SH-SY5Y (cell line): ENCODE measurements around the gene EN2.

Source experiments
- GATA2 ChIP-seq: IDR thresholded peaks from 2 replicates; pipeline ENCODE4 v1.6.1; 2011; ENCODE audit warnings: mild to moderate bottlenecking, low read depth, low read length
- GATA3 ChIP-seq: IDR thresholded peaks from 2 replicates; pipeline ENCODE4 v1.6.1; 2011; ENCODE audit warnings: low read depth, mild to moderate bottlenecking, low read length, moderate library complexity

Gene EN2

GRCh38 chr7:155453296-155454182, 4.4 kb upstream of the EN2 start:
- TF ChIP-seq GATA2 (no peak), GATA3 (no peak)

DNA sequence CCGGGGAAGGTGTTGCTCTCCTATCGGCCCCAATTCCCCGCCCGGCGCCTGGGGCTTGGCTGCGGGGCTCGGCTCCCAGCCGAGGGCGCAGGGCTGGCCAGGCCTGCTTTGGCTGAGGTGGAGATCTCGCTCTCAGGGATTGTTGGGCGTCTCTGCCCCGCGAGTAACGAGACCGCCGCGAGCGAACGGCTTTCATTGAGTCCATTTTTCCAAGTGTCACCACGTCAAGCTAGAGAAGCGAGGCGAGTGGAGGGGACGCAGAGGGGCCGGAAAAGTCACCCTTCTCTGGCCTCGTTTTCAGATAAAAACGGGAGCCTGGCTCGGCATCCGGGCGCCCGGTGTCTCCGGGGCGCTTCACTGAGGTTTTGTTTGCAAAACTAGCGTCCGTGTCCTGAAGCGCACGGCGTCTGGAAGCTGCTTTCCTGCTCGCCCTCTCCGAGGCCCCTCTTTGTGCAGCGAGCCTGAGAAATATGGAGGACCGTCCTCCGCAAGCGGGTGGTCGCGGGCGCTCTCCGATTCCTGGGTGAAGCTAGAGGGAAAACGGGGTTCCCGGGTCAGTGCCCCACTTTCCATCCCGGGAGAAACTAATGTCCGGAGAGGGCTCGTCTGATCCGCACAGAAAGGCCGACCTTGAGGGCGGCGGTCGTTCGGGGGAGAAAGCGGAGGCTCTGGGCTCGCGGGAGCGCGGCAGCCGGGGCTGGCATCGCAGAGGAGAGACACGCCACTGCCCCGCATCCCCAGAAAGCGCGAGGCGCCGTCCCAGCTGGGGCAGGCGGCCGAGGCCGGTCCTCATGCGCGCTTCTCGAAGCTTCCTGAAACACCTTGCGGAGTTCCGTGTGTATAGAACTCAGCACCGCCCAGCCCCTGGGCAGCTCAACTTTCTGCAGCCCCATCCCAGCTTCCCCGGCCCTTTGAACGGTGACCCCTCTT, 3.5 kb upstream of the EN2 start:
- TF ChIP-seq GATA3, result no peak
- TF ChIP-seq GATA2, result no peak

GRCh38 chr7:155455132-155455693, 2.7 kb upstream of the EN2 start:
- TF ChIP-seq GATA3, result no peak
- TF ChIP-seq GATA2, result no peak

DNA sequence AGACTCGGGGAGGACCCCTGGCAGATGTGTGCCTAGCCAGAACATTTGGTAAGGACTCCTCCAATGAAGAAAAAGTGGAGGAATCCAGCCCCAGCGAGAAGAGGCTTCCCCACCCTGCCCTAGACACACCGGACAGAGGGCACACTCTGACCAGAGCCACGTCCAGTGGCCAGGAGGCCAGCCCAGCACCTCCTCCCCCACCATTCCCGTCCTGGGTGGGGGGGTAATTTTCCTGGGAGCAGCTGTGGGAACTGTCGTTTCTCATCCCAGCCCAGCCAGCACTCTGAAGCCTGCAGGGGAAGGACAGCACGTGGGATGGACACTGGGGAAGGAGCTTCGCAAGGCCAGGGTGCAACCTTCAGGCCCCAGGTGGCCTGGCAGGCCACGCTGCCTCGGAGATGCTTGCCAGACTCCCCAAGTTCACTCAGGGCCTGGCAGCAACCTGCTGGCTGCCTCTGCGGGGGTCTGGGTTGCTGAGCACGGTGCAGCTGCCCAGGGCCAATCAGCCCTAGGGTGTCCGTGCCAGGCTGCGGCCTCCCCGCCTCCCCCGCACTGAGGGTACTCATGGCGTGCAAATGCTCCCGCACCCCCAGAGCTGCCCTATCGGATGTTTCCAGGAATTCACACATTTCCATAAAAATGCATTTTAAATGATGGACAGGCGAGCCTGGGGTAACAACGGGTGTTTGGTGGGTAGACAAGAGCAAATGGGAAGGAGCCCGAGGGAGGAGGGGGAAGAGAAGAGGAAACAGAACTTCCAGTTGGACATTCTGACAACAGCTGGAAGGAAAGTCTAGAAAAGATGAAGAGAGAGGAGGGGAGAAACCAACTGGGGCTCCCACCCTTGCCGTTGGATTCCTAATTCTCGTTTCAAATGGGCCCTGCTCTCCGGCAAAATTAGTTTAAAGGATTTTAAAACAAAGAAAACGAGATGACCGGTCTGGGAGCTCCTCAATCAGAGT, 1.9 kb upstream of the EN2 start:
- TF ChIP-seq GATA3 (no peak), GATA2 (no peak)

DNA sequence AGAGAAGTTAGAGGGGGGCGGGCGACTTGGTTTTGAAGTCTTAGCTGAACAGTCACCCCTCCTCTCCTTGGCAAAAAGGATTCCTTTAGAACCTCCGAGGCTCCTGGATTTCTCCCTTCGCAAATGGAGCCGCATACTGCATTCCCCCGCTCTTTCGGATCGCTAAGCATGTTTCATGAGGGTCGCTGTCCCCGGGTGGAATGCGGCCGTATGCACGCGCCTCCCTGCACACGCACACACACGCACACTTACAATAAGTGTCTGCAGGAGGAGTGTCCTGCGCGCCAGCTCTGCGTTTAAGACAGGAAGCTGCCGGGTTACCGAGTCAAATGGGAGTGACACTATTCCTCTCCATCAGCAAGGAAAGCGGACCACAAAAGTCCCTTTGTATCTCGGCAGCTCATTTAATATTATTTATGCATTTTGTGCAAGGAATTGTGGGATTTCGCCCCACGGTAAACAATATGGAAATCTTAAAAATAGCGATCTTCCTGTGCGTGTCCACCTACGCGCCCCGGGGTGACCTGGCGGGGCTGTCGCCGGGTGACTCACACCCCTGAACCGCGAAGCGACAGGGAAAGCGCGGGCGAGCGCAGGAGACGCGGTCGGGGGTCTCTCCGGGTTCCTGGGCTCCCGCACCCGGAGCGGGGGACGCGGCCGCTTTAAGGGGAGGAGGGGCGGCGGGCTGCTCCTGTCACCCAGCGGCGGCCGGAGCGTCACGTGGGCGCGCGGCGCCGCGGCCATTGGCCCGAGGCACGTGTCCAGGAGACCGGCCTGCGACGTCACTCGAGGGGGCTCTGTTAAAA, 988 bp upstream of the EN2 start:
- no peak for TF ChIP-seq GATA2
- no peak for TF ChIP-seq GATA3

GRCh38 chr7:155457544-155458110, 302 bp upstream of the EN2 start:
- no peak for TF ChIP-seq GATA2
- TF ChIP-seq GATA3, result no peak

GRCh38 chr7:155458878-155459699, 1.2 kb downstream of the EN2 start:
- TF ChIP-seq GATA3, result no peak
- no peak for TF ChIP-seq GATA2

DNA sequence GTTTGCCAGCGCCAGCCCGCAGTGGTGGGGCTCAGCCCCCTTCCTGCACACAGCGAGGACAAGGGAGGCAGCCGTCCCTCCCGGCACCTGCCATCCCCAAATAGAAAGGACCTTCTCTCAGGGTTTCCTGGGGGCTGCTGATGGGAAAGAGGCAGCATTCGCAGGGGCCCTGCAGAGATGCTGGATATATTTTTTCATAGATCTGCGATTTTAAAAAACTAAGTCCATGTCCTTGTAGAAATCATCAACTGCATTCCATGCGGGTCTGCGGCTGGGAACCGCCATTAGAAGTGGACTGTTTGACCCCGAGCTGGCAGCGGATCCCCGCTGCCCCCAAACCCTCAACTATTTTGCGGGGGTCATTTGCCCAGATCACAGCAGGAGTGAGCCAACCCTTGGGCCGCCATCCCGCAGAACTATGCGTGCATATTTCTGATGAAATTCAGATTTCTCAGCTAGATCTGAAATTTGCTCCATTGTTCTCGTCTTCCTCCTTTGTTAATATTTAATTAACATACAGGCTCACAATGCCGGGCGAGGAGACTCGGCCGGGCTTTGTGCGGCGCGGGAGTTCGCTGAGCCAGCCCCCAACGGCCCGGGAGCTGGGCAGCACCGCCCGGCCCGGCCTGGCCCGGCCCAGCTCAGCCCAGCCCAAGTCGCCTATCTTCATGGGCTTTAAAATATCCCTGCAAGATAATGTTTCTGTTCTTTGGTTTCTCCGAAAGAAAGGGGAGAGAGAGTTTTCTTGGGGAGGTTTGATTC, 2.0 kb downstream of the EN2 start:
- no peak for TF ChIP-seq GATA3
- TF ChIP-seq GATA2, result no peak

- TF ChIP-seq GATA3 (no peak), GATA2 (no peak)
Measured at GRCh38 chr7:155460926-155461613, 3.1 kb downstream of the EN2 start.

- no peak for TF ChIP-seq GATA2
Measured at GRCh38 chr7:155461631-155462030, 3.7 kb downstream of the EN2 start.
